ENCODE measurements around the gene ZNF608.

ZNF608 gene, protein sequence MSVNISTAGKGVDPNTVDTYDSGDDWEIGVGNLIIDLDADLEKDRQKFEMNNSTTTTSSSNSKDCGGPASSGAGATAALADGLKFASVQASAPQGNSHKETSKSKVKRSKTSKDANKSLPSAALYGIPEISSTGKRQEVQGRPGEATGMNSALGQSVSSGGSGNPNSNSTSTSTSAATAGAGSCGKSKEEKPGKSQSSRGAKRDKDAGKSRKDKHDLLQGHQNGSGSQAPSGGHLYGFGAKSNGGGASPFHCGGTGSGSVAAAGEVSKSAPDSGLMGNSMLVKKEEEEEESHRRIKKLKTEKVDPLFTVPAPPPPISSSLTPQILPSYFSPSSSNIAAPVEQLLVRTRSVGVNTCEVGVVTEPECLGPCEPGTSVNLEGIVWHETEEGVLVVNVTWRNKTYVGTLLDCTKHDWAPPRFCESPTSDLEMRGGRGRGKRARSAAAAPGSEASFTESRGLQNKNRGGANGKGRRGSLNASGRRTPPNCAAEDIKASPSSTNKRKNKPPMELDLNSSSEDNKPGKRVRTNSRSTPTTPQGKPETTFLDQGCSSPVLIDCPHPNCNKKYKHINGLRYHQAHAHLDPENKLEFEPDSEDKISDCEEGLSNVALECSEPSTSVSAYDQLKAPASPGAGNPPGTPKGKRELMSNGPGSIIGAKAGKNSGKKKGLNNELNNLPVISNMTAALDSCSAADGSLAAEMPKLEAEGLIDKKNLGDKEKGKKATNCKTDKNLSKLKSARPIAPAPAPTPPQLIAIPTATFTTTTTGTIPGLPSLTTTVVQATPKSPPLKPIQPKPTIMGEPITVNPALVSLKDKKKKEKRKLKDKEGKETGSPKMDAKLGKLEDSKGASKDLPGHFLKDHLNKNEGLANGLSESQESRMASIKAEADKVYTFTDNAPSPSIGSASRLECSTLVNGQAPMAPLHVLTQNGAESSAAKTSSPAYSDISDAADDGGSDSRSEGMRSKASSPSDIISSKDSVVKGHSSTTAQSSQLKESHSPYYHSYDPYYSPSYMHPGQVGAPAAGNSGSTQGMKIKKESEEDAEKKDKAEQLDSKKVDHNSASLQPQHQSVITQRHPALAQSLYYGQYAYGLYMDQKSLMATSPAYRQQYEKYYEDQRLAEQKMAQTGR (N-terminal part only)

DNA sequence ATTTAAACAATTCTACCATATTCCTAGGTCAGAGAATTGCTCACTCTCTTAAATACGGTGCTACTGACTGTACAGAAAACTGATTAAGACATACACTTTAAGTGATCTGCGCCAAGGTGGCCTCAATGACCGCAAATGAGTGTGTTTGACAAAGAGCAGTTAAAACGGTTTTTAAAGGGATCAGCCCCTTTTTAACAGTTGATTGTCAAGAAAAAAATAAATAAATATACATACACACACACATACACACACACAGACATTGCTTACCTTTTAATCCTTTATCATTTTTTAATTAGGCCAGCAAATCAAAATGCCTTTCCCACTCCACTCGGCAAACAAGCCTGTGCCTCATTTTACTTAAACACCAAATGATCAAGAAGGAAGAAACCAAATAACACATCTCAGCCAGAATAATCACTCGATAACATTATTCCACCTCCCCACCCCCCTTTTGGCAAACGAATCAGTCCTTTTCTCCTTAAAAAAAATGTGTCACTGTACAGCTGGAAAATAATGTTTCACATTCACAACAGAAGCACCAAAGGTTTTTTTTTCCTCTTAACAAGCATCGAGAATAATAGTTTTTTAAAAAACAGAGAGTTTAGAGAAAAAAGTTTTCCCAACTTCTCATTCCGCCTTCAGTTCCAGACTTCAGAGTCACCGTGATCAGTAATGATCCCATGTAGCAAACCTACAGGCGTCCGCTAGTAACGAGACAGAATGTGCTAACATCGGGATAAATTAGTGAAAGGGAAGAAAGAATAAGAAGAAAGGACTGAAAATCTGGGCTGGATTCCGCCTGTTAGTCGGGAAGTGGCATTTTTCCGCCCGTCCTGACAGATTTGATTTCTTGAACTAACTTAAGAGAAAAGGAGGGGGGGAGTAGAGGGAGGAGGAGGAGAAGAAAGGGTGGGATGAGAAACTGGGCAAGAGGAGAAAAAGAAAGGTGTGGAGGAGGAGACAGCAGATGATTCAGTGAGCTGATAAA, at the start of gene ZNF608:
TSS of gene ZNF608 (minus strand) at position 712 of the 988 bp plus-strand sequence. CDS start 1,650 bp downstream, outside the sequence.
- peak within 1 kb of the TSS; percentile 80 for H3K4me3 ChIP-seq (ENCODE audit: low read length)
- H3K36me3 ChIP-seq (ENCODE audit: control insufficient read depth, insufficient read depth, low read length), result no peaks in the 10 kb centered on the region
- peak within 1 kb of the TSS; percentile 70 for H3K9ac ChIP-seq (ENCODE audit: low read length)
- H3K4me1 ChIP-seq (ENCODE audit: control insufficient read depth, insufficient read depth, low read length), result peaks cover 7% of the 10 kb centered on the region
- no peaks in the 10 kb centered on the region for H3K27me3 ChIP-seq (ENCODE audit: control insufficient read depth, insufficient read depth, low read length)
- peak within 1 kb of the TSS; percentile 75 for H3K27ac ChIP-seq (ENCODE audit: low read depth, low read length)

DNA sequence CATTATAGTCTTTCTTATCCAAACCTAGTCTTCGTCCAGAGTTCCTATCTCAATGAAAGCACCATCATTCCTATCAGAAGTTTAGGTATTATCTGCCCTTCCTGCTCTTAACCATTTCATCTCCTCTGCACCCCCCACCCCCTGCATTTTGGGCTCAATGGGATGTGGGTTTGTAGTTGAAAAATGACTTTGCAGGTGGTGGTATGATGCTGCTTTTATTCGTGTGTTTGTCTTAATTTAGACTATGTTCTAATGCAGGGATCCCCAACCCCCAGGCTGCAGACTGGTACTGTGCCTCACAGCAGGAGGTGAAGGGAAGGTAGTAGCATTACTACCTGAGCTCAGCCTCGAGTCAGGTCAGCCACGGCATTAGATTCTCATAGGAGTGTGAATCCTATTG, 49.4 kb upstream of the ZNF608 start:
- H3K27ac ChIP-seq (ENCODE audit: low read depth, low read length), result no peak overlapping the region

DNA sequence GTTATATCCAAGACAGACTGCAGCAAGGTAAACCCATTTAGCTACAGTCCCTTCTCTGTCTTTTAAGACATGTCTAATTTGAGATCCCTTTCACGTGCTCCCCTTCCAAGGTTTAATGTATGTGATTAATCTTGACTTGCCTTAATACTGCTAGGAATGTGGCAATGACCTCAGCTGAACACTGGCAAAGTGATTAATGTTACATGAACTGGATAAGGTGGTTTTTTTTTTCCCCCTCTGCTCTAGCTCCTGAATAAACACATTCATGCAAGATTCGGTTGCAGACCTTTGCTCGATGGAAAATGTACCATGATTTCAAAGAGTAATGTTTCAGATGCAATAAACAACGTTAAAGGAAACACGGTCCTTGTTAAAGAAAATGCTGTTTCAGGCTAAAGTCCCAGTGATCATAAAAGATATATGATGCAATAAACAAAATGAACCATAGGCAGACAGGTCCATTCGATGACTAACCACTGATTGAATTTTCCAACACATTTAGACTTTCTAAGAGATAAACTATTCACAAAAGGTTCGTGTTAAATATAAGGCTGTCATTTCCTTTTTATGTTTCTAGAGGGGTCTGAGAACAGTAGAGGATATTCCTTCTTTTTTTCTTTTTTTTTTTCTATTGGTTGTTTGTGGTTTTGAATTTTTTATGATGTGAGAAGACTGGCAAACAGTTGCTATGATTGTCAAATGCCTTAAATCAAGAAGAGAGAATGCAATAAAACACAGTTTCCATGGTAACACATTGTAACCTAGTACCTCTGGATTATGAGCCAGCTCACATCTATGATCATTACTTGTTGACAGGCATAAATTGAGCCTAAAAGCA, 44.7 kb upstream of the ZNF608 start:
- Histone ChIP-seq H3K9ac (ENCODE audit: low read length) (no peak overlapping the region), H3K27ac (ENCODE audit: low read depth, low read length) (no peak overlapping the region), H3K4me3 (ENCODE audit: low read length) (no peak overlapping the region), H3K36me3 (ENCODE audit: control insufficient read depth, insufficient read depth, low read length) (no peaks in the 10 kb centered on the region), H3K27me3 (ENCODE audit: control insufficient read depth, insufficient read depth, low read length) (no peaks in the 10 kb centered on the region), H3K4me1 (ENCODE audit: control insufficient read depth, insufficient read depth, low read length) (no peaks in the 10 kb centered on the region)

More for the DNA sequence above, 49.4 kb upstream of the ZNF608 start:
- no peaks in the 10 kb centered on the region for H3K36me3 ChIP-seq (ENCODE audit: control insufficient read depth, insufficient read depth, low read length)
- H3K9ac ChIP-seq (ENCODE audit: low read length), result no peak overlapping the region
- H3K4me3 ChIP-seq (ENCODE audit: low read length), result no peak overlapping the region
- H3K4me1 ChIP-seq (ENCODE audit: control insufficient read depth, insufficient read depth, low read length), result no peaks in the 10 kb centered on the region
- no peaks in the 10 kb centered on the region for H3K27me3 ChIP-seq (ENCODE audit: control insufficient read depth, insufficient read depth, low read length)

DNA sequence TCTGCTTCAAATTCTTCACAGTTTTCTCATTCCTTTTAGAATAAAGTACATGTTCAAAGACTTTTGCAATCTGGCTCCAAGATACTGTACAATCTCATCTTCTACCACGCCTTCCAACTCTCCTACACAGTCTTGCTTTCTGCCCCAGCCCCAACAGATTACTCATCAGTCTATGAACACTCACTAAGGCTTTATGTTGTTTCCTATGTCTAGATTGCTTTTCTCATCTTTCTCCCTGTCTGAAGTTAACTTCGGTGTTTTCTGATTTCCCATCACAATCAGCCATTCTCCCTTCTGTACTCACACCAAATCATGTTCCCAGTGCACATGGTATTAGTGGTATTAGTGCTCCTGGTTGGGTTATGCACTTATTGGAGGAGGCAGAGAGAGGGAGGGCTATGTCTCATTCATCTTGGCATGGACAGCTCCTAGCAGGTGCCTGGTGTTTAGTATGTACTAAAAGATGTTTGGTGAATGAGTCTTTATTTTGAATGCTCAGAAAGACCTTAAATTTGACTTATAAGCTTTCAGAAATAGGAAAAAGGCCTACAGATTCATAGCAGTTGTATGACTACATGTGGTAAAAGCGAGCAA, 44.0 kb upstream of the ZNF608 start:
- H3K27me3 ChIP-seq (ENCODE audit: control insufficient read depth, insufficient read depth, low read length), result no peaks in the 10 kb centered on the region
- H3K4me3 ChIP-seq (ENCODE audit: low read length), result no peak overlapping the region
- H3K9ac ChIP-seq (ENCODE audit: low read length), result no peak overlapping the region
- H3K36me3 ChIP-seq (ENCODE audit: control insufficient read depth, insufficient read depth, low read length), result no peaks in the 10 kb centered on the region
- no peaks in the 10 kb centered on the region for H3K4me1 ChIP-seq (ENCODE audit: control insufficient read depth, insufficient read depth, low read length)
- H3K27ac ChIP-seq (ENCODE audit: low read depth, low read length), result no peak overlapping the region

DNA sequence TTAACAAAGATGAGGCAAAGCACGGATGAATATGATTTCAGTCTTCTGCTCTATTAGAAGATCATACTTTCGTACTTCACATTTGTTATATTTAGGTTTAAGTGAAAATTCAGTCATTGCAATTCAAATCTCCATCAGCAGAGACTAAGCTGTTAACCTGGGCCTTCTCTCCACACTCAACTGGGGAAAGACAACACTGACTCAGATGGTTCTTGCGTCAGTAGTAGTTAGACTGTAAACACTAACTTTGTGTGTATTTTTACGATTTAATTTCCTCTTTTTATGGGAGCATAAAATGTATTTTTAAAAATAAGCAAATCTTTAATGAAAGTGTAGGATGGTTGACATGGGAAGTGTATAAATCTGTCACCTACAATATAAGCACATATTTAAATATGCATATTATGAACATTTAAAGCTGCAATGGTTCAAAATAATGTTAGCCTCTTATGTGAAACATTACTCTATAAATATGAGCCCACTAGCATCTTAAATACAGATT, 42.7 kb upstream of the ZNF608 start:
- no peak overlapping the region for H3K4me3 ChIP-seq (ENCODE audit: low read length)
- H3K9ac ChIP-seq (ENCODE audit: low read length), result no peak overlapping the region
- H3K27ac ChIP-seq (ENCODE audit: low read depth, low read length), result no peak overlapping the region
- H3K4me1 ChIP-seq (ENCODE audit: control insufficient read depth, insufficient read depth, low read length), result no peaks in the 10 kb centered on the region
- H3K27me3 ChIP-seq (ENCODE audit: control insufficient read depth, insufficient read depth, low read length), result no peaks in the 10 kb centered on the region
- no peaks in the 10 kb centered on the region for H3K36me3 ChIP-seq (ENCODE audit: control insufficient read depth, insufficient read depth, low read length)

DNA sequence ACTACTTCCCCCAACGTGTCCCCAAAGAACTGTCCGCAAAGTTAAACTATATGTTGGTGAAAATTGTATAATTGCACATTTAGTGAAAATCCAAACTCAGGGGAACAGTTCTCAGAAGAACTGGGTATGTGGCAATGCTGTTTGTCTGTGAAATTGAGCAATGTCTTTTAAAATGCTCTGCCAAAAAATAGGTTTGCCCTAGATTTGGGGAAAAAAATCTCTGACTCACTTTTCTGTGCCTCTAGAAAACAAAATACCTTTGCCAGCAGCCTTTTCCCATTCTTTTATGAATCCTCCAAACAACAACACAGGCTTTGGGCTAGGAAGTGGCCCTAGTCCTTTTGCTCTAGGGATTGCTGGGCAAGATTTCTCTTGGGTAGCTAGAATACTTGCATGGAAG, 37.4 kb upstream of the ZNF608 start:
- Histone ChIP-seq H3K9ac (ENCODE audit: low read length) (no peak overlapping the region), H3K27ac (ENCODE audit: low read depth, low read length) (no peak overlapping the region), H3K4me1 (ENCODE audit: control insufficient read depth, insufficient read depth, low read length) (no peaks in the 10 kb centered on the region), H3K27me3 (ENCODE audit: control insufficient read depth, insufficient read depth, low read length) (no peaks in the 10 kb centered on the region), H3K36me3 (ENCODE audit: control insufficient read depth, insufficient read depth, low read length) (no peaks in the 10 kb centered on the region), H3K4me3 (ENCODE audit: low read length) (no peak overlapping the region)

DNA sequence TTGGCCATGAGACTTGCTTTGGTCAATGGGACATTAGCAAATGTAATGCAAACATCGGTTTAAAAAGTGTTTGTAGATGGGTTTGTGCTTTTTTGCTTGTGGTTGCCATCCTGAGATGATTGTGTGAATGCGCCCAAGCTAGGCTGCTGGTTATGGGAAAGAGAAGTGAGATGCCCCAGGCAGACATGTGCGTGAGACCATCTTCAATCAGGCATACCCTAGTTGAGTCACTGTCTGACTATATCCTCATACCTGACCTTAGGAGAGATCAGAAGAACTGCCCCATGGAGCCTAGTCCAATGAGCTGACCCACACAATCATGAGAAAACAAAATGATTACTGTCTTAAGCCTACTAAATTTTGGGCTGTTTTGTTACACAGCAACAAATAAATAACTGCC, 36.8 kb upstream of the ZNF608 start:
- Histone ChIP-seq H3K9ac (ENCODE audit: low read length) (no peak overlapping the region), H3K4me1 (ENCODE audit: control insufficient read depth, insufficient read depth, low read length) (no peaks in the 10 kb centered on the region), H3K27me3 (ENCODE audit: control insufficient read depth, insufficient read depth, low read length) (no peaks in the 10 kb centered on the region), H3K36me3 (ENCODE audit: control insufficient read depth, insufficient read depth, low read length) (no peaks in the 10 kb centered on the region), H3K27ac (ENCODE audit: low read depth, low read length) (no peak overlapping the region), H3K4me3 (ENCODE audit: low read length) (no peak overlapping the region)

DNA sequence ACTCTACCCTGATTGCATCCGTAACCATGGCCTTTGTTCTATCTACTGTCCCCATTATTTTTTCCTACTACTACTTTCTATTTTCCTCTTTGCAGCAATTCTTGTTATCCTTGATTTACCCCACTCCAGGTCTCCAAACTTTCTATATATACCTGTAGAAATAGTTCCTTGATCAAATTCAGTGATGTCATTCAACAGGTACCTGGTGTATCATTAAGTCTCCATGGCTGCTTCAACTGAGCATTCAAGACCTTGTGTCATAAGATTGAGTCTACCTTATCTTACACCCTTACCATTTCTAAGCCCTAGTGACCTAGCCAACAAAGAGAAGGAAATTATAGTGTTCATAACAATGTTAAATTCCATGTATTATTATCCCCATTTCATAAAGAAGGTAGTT, 35.8 kb upstream of the ZNF608 start:
- Histone ChIP-seq H3K36me3 (ENCODE audit: control insufficient read depth, insufficient read depth, low read length) (no peaks in the 10 kb centered on the region), H3K4me3 (ENCODE audit: low read length) (no peak overlapping the region), H3K9ac (ENCODE audit: low read length) (no peak overlapping the region), H3K27me3 (ENCODE audit: control insufficient read depth, insufficient read depth, low read length) (no peaks in the 10 kb centered on the region), H3K4me1 (ENCODE audit: control insufficient read depth, insufficient read depth, low read length) (no peaks in the 10 kb centered on the region), H3K27ac (ENCODE audit: low read depth, low read length) (no peak overlapping the region)

DNA sequence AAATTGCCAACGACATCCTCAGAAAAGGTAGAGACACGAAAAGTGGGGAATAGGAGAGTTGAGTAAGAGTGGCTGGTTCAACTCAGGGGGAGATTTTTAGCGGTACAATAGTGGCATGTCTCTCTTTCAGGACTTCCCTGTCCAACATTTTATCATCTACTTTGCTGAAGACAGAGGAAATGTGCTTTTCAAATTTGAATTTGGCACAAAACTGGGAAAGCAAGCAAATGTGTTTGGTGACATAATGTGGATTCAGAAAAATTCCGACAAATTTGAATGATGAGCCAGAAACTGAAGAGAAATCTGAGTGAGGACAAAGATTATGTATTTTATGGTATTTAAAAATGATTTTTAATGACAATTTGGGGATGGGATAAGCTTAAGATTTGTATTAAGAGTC, 33.6 kb upstream of the ZNF608 start:
- Histone ChIP-seq H3K4me1 (ENCODE audit: control insufficient read depth, insufficient read depth, low read length) (no peaks in the 10 kb centered on the region), H3K4me3 (ENCODE audit: low read length) (no peak overlapping the region), H3K27me3 (ENCODE audit: control insufficient read depth, insufficient read depth, low read length) (no peaks in the 10 kb centered on the region), H3K27ac (ENCODE audit: low read depth, low read length) (no peak overlapping the region), H3K9ac (ENCODE audit: low read length) (no peak overlapping the region), H3K36me3 (ENCODE audit: control insufficient read depth, insufficient read depth, low read length) (no peaks in the 10 kb centered on the region)

DNA sequence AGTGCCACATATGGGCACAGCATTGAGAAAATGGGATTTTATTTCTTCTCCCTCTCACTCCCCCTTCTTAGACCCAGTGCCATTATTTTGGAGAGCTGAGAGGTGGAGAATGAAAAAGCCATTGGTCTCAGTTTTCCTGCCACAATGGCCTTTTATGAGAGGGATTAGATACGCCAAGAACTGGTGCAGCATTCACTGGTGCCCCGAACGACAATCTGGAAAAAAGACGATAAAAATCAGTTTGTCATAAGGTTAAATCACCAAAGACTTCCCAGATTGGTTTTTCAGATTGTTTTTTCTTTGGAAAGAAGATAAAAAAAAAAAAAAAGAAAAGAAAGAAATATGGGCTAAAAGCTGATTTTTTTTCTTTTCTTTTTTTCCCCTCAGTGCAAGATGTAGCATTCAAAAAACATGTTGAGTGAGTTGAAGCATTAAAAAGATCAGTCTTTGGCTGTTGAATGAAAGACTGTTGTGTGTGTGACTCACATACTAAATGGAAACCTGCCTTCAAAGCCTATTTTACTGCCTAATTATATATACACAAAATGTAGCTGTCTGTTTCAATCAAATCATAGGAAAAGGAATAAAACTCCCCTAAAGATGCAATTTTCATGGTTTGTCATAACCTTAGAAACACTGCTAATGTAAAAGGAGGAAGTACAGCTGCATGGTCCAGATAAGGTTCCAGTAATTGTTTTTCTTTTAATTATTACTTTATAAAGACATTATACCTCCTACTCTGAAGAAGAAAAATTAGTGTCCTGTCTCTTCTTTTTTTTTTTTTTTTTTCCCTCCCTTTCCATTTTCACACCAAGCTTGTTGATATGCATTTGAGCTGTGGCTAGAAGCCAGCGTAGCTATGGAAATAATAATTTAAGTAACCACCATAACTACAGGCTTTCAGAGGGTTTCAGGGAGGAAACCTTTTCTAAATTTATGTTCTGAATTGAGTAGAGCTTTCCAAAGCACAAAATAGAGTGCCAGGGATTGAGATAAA, 27.2 kb upstream of the ZNF608 start:
- Histone ChIP-seq H3K4me1 (ENCODE audit: control insufficient read depth, insufficient read depth, low read length) (no peaks in the 10 kb centered on the region), H3K9ac (ENCODE audit: low read length) (no peak overlapping the region), H3K4me3 (ENCODE audit: low read length) (no peak overlapping the region), H3K36me3 (ENCODE audit: control insufficient read depth, insufficient read depth, low read length) (no peaks in the 10 kb centered on the region), H3K27ac (ENCODE audit: low read depth, low read length) (no peak overlapping the region), H3K27me3 (ENCODE audit: control insufficient read depth, insufficient read depth, low read length) (no peaks in the 10 kb centered on the region)
